Measurements from ENCODE around the gene RPE. TPM values are rescaled to one million over a fixed set of nuclear protein-coding genes. Genes with fewer than 3 reads are reported as not detected.

RPE gene
- total RNA-seq, 1 donor from 2014 or later, result 54.7 TPM

DNA sequence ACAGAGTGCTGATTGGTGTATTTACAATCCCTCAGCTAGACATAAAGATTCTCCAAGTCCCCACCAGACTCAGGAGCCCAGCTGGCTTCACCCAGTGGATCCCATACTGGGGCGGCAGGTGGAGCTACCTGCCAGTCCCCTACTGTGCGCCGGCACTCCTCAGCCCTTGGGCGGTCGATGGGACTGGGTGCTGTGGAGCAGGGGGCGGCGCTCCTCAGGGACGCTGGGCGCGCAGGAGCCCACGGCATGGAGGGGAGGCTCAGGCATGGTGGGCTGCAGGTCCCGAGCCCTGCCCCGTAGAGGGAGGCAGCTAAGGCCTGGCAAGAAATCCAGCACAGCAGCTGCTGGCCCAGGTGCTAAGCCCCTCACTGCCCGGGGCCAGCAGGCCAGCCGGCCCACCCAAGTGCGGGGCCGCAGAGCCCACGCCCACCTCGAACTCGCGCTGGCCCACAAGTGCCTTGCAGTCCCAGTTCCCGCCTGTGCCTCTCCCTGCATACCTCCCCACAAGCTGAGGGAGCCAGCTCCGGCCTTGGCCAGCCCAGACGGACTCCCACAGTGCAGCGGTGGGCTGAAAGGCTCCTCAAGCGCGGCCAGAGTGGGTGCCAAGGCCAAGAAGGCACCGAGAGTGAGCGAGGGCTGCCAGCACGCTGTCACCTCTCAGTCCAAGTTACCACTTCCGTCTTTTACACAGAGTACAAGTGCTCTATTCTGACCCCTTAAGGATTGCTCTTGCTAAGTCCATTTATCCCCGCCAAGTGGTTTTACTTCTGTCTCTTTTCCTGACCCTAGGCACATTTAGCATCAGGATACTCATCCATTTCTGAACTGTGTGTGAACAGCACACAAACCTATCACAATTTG is 1.7 kb upstream of the RPE start:
- DNase-seq (ENCODE audit: low spot score), result no peak

DNA sequence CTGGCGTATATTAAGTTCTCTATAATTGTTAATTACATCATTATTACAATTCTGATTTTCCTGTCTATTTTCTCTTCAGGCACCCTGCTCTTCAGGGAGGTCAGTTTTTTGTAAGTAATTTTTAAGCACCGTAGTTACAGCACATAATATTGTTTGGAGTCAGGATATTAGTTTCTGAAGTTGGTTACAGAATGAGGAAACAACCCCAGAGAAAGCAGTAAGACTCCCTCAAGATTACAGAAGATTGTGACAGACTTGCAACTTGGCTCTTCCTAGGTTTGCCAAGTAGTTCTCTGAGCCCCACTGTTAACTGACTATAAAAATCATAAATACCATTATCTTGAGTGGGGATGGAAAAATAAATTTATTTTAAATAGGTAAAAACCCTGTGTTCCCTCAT is 921 bp downstream of the RPE start:
- no peak for DNase-seq (ENCODE audit: low spot score)

DNA sequence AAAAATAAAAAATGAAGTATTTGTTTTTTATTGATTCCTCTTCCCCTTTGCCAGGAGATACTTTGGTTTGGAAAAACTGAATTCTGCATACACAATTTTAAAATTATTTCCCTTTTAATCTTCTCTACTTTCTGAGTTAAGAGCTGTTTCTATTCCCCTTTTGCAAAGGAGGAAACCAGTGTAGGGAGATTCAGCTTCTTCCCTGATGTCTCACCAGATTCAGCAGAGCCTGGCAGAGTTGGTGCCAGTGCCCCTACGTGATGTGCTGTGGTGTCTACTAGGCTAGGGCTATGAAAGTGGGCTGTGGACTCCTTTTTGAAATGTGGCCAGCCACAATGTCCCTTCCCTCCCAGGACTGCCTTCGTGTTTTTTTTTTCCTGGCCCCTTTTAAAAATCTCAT is 2.4 kb downstream of the RPE start:
- no peak for DNase-seq (ENCODE audit: low spot score)

DNA sequence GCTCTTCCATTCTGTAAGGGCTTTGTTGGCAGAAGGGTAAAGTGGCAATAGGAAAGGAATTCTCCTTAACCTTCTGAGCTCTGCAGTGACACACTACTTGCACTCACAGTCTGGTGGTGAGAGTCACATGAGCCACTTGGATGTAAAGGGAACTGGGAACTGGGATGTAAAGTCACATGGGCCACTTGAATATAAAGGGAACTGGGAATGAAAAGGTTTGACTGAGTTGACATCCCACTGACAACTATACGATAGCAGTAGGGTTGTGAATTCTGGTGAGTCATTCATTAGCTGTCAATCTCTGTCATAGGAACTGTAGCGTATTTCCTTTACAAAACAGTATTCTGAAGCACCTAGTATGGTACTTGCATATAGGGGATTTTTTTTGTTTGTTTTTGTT is 5.5 kb downstream of the RPE start:
- no peak for DNase-seq (ENCODE audit: low spot score)

DNA sequence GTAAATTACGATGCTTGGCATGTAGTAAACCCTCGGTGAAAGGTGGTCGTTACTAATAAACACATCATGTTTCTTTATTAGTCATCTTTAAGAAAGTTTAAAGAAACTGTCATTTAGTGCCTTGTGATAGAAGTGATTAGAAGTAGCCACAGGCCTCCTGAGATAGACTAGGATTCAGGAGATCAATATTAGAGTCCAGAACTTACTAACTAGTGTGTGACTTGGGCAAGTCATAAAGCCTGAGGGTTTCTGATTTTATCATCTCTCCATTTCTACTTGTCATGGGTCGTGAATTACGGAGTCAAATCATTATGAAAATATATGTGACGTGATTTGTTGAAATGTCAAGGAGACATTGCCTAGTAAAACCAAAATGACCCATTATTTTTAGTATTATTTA is 6.7 kb downstream of the RPE start:
- no peak for DNase-seq (ENCODE audit: low spot score)

DNA sequence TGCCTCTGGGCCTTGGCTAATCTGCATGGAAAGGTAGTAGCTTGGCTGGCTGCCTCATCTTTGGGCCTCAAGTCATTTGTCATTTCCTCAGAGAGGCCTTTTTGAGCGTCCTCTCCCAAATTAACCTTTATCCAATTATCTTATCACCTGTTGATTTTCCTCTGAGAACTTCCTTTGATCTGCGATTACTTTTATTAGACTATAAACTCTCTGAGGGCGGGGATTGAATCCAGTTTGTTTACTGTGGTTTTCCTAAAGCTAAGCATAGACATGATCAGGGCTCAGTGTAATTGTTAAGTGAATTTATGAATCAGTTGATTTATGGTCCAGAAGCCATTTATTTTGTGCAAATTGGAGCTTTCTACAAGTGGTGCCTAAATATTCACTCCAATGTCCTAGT is 7.5 kb downstream of the RPE start:
- DNase-seq (ENCODE audit: low spot score), result no peak

DNA sequence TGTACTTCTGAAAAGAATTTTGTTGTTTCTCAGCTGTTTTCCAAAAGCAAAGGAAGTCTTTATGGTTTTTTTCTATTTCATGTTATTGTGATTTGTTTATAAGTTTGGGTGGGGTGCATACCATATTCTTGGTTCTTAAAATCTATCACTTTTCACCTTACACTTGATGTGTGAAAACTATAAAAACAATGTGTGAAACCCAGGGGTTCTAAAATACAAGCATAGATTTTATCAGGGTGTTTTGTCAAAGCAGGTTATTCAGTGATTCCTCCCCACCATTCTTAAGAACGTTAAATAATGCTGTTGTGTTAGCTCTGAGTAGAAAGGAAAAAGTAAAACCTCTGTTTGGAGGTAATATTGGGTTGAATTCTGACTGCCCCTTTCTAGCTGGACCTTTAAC is 17.7 kb downstream of the RPE start:
- no peak for DNase-seq (ENCODE audit: low spot score)

DNA sequence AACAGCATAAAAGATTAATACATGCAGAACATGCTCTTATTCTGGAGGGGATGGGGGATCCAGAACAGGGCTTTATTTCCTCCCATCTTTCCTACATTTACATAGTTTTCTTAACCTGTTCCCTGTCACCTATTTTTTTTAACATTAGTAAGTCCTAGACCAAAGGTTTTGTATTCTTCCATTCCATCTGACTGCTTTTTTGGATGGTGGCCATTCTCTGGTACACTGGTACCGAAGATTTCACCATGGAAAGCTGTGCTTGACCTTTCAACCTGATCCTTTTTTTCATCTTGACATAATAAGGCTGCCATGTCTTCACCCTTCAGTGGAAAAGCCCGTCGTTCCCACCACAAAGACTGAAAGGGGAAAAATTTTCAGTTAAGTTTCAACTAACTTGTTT is 20.4 kb downstream of the RPE start:
- no peak for DNase-seq (ENCODE audit: low spot score)

DNA sequence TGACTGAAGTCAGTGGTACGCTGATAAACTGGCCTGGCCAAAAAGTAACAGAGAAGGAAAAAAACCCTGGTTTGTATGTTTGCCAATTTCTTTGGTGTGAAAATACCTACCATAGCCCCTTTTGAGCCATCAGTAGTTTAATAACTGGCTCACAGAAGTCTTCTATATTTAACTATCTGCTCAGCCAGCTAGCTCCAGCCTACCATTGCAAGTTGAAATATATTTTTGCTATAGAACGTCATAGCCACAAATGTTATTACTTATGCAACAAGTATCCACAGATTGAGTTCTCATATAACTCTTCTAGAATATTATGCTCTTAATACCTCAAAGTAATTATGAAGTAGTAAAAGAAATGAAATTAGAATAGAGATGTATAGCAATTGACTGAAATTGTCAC is 25.2 kb downstream of the RPE start:
- no peak for DNase-seq (ENCODE audit: low spot score)

DNA sequence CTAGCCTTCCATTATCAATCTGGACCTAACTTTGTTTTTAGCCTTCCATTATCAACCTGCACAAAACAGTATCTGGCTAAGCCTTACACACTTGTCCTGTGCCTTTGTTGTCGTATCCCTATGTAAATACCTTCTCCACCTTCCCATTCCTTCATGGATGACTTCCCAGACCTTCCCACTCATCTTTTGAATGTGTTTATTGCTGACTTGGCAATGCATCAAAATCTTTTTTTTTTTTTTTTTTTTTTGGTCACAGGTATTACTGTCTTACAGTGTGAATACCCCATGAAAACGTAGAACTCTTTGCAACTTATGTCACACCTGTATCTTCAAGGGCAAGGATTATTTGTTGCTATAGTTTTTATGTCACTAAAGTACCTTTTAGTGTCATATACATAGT is 25.7 kb downstream of the RPE start:
- DNase-seq (ENCODE audit: low spot score), result no peak

DNA sequence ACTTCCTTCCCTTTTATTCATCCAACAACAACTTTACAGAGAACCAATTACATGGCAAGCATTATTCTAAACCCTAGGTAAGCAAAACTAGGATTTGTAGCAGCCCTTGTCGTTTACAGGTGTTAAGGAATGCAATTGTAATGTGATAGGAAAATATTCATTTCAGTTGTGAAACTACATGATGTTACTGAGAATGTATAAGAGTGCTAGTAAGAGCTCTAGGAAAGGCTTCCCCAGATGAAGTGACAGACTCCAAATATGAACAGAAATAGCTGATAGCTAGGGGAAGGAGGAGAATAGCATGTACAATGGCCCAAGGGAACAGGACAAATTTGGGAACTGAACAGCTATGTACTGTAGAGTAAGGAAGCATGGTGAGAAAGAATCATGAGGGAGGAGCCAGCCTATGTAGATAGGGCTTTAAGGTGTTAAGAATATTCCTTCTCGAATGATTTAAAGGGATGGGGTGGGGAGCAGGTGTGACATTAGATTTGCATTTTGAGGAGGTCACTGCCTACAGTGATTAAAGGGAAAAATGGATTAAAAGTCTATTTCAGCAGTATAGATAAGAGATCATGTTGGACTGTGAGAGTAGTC is 31.7 kb downstream of the RPE start:
- DNase-seq (ENCODE audit: low spot score), result no peak

DNA sequence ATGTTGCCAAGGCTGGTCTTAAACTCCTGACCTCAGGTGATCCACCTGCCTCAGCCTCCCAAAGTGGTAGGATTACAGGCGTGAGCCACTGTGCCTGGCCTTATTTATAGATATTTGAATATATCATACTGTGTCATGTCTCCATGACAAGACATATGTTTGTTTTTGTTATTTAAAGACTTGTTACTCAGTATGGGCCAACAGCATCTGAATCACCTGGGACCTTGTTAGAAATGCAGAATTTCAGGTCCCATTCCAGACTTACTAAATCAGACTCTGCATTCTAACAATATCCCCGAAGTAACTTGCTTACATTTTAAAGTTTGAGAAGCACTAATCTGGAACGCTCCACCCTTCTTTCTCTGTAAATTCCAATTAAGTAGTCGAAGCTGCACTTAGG is 33.2 kb downstream of the RPE start:
- no peak for DNase-seq (ENCODE audit: low spot score)

DNA sequence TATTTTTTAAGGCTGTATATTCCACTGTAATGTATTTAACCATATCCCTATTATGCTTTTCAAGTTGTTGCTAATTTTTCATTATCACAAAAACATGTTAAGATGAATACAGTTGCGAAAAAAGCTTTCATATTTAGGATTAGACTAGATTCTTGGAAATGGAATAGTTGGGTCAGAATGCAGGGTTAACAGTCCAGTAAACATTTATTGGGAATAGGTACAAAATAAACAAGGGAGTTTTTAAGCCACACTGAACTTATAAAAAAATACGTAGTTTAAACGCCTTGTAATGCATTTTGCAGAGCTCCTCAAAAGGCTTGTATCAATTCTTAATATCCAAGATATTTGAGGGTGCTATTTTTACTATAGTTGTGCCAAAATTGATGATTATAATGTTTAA is 35.6 kb downstream of the RPE start:
- no peak for DNase-seq (ENCODE audit: low spot score)

DNA sequence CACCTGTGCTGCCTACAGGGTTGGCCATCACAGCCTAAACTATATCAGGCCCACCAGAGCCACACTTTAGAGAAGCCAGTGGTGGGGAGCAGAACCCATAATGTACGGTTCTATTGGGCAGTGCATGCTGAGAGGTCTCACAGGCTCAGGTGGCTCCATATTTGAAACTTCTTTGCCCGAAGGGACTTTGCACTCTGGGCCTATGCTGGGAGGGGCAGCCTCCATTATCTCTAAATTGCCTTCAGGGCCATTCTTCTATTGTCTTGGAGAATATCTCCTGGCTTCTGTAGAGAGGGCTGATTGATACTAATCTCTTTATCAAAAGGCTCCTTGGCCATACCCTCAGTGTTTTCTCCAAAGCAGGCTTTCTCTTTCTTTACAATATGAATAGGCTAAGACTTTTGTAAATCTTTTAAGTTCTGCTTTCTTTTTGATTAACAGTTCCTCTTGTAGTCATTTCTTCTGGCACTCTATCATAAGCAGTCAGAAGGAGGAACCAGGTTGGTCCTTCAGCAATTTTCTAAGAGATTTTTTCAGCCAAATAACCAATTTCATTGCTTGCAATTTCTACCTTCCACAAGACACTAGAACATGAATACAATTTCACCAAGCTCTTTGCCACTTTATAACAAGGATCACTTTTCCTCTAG is 44.5 kb downstream of the RPE start:
- no peak for DNase-seq (ENCODE audit: low spot score)

DNA sequence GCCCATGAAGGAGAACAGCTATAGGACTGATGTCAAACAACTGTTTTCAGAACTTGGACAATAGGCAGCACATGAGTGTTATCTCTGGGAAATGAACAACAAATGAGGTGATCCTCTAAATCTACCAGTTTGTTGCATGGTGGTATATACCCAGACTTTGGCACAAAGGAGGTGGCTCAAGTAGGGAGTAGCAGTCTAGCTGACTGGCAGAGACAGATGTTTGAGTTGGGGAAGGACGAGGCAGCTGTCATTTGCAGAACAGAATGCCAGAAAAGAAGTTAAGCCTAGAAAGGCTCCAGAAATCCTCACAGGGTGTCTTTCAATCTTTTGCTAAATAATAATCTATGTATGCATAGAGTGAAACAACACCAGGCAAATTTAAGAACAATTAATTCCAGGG is 47.4 kb downstream of the RPE start:
- no peak for DNase-seq (ENCODE audit: low spot score)

DNA sequence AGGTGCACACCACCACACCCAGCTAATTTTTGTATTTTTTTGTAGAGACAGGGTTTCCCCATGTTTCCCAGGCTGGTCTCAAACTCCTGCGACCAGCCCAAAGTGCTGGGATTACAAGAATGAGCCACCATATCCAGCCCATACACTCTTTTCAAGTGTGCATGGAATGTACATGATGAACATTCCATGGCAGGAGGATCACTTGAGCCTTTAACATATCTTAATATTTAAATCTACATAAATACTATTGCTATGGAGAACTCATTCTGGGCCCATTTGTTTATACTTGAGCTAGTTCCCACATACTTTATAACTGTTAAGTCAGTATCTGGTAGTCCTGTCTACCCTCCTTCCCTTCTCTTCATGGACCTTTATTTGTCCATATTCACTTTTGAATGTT is 48.4 kb downstream of the RPE start:
- no peak for DNase-seq (ENCODE audit: low spot score)

DNA sequence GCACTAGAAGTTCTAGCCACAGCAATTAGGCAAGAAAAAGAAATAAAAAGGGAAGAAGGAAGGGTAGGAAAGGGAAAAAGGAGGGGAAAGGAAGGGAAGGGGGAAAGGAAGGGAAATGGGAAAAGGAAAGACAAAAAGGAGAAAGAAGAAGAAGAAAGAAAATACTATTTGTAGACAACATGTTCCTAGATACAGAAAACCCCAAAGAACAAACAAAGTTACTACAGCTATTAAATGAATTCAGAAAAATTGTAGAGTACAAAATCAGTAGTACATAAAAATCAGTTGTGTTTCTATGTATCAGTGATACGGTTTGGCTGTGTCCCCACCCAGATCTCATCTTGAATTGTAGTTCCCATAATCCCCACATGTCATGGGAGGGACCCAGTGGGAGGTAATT is 52.3 kb downstream of the RPE start:
- no peak for DNase-seq (ENCODE audit: low spot score)

DNA sequence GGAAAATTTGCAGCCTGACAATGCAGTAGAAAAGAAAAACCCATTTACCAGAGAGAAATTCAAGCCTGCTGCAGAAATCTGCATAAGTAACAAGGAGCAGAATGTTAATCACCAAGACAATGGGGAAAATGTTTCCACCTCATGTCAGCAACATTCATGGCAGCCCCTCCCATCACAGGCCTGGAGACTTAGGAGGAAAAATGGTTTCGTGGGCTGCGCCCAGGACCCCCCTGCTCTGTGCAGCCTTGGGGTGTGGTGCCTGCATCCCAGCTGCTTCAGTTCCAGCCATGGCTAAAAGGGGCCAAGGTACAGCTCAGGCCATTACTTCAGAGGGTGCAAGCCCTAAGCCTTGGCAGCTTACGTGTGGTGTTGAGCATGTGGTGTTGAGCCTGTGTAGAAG is 53.4 kb downstream of the RPE start:
- DNase-seq (ENCODE audit: low spot score), result no peak

DNA sequence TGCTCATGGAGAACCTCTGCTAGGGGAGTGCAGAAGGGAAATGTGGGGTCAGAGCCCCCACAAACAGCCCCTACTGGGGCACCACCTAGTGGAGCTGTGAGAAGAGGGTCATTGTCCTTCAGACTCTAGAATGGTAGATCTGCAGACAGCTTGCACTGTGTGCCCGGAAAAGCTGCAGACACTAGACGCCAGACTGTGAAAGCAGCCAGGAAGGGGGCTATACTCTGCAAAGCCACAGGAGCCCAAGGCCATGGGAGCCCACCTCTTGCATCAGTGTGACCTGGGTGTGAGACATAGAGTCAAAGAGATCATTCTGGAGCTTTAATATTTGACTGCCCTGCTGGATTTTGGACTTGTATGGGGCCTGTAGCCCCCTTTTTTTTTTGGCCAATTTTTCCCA is 60.9 kb downstream of the RPE start:
- no peak for DNase-seq (ENCODE audit: low spot score)
